Prostate gland (tissue), 2 donors: ENCODE data around the gene SMARCE1.

Source experiments
- CTCF ChIP-seq, 4 experiments: fragments of 200-600 bp in 2 of 4; fragments of 450-650 bp in 2 of 4; sonication (generic) in 2 of 4; IDR thresholded peaks; 1 replicate in 3 of 4; 2 replicates in 1 of 4; pipeline ENCODE4 v1.5.1; 2016 to 2019; ENCODE audit warnings: antibody characterized with exemption in 4 of 4, mild to moderate bottlenecking in 2 of 4, moderate library complexity in 2 of 4
- POLR2A ChIP-seq: fragments of 450-650 bp; IDR thresholded peaks from one replicate; pipeline ENCODE4 v1.6.1; 2016; ENCODE audit warnings: antibody characterized with exemption, mild to moderate bottlenecking
- POLR2AphosphoS5 ChIP-seq: sonication (generic); formaldehyde crosslinking; IDR thresholded peaks from one replicate; pipeline ENCODE4 v1.6.1; 2017; ENCODE audit warnings: antibody characterized with exemption

GRCh38 chr17:40613467-40614154 lies 34.0 kb downstream of the SMARCE1 start:
- TF ChIP-seq CTCF (IDR thresholded peaks at IDR 0.05) (no peak), POLR2AphosphoS5 (no peak), POLR2A (no peak)
